Glutamatergic neuron (in vitro differentiated cells): Measurements from ENCODE around the gene CEMIP. TPM values are rescaled to one million over a fixed set of nuclear protein-coding genes. Genes with fewer than 3 reads are reported as not detected.

ENCODE experiments used
- DNase-seq: peaks from one replicate; pipeline ENCODE4 v3.0.0; 2022
- H3K27ac Mint-ChIP-seq: one replicate; pipeline ENCODE4 v1.8.0; 2020; ENCODE audit warnings: mild to moderate bottlenecking, mixed read lengths, inconsistent platforms; ENCODE audit not compliant: unreplicated experiment
- H3K27me3 Mint-ChIP-seq: one replicate; pipeline ENCODE4 v1.8.0; 2020; ENCODE audit warnings: mild to moderate bottlenecking, moderate library complexity, mixed read lengths, inconsistent platforms; ENCODE audit not compliant: unreplicated experiment
- H3K36me3 Mint-ChIP-seq: one replicate; pipeline ENCODE4 v1.8.0; 2020; ENCODE audit warnings: mild to moderate bottlenecking, mixed read lengths, inconsistent platforms; ENCODE audit not compliant: unreplicated experiment
- H3K4me1 Mint-ChIP-seq: one replicate; pipeline ENCODE4 v1.8.0; 2020; ENCODE audit warnings: mild to moderate bottlenecking, low read depth, mixed read lengths, inconsistent platforms; ENCODE audit not compliant: unreplicated experiment
- H3K4me3 Mint-ChIP-seq: one replicate; pipeline ENCODE4 v1.8.0; 2020; ENCODE audit warnings: mild to moderate bottlenecking, mixed read lengths, inconsistent platforms; ENCODE audit not compliant: unreplicated experiment
- H3K9me3 Mint-ChIP-seq: one replicate; pipeline ENCODE4 v1.8.0; 2020; ENCODE audit warnings: mild to moderate bottlenecking, moderate library complexity, mixed read lengths, inconsistent platforms; ENCODE audit not compliant: unreplicated experiment
- total RNA-seq: library from RNA; stranded (reverse); fragmentation: NEBNext Ultra II Directional; extraction: Animal tissue kit (Norgen Biotek cat#: 25700); gene quantifications from one replicate; pipeline ENCODE4 v1.2.1, GENCODE V29; 2021; ENCODE audit not compliant: unreplicated experiment
- TF ChIP-seq, protein P1 (sequence below): fragments of 200-600 bp; sonication (generic); IDR thresholded peaks from one replicate; pipeline ENCODE4 v1.5.0; 2021; ENCODE audit not compliant: partially characterized antibody, unreplicated experiment

Gene CEMIP
- total RNA-seq, 1 donor from 2014 or later: 0.25 TPM

GRCh38 chr15:80996247-80996646 is 217.1 kb downstream of the CEMIP start:
- H3K4me1 Mint-ChIP-seq: peaks cover 9% of the 10 kb centered on the region
- H3K4me3 Mint-ChIP-seq: no peak overlapping the region
- peaks cover 5% of the 10 kb centered on the region for H3K27me3 Mint-ChIP-seq
- H3K36me3 Mint-ChIP-seq: no peaks in the 10 kb centered on the region
- no peak overlapping the region for H3K27ac Mint-ChIP-seq
- TF ChIP-seq, protein P1, sequence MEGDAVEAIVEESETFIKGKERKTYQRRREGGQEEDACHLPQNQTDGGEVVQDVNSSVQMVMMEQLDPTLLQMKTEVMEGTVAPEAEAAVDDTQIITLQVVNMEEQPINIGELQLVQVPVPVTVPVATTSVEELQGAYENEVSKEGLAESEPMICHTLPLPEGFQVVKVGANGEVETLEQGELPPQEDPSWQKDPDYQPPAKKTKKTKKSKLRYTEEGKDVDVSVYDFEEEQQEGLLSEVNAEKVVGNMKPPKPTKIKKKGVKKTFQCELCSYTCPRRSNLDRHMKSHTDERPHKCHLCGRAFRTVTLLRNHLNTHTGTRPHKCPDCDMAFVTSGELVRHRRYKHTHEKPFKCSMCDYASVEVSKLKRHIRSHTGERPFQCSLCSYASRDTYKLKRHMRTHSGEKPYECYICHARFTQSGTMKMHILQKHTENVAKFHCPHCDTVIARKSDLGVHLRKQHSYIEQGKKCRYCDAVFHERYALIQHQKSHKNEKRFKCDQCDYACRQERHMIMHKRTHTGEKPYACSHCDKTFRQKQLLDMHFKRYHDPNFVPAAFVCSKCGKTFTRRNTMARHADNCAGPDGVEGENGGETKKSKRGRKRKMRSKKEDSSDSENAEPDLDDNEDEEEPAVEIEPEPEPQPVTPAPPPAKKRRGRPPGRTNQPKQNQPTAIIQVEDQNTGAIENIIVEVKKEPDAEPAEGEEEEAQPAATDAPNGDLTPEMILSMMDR: peak; percentile 45
- peaks cover 8% of the 10 kb centered on the region for H3K9me3 Mint-ChIP-seq
- DNase-seq: no peak

GRCh38 chr15:80997692-80998091 is 218.5 kb downstream of the CEMIP start:
- H3K27ac Mint-ChIP-seq: no peak overlapping the region
- H3K27me3 Mint-ChIP-seq: peaks cover 5% of the 10 kb centered on the region
- no peak overlapping the region for H3K4me3 Mint-ChIP-seq
- TF ChIP-seq, protein P1: no peak
- H3K36me3 Mint-ChIP-seq: no peaks in the 10 kb centered on the region
- no peak for DNase-seq
- H3K4me1 Mint-ChIP-seq: peaks cover 9% of the 10 kb centered on the region
- H3K9me3 Mint-ChIP-seq: peaks cover 8% of the 10 kb centered on the region

GRCh38 chr15:80998251-80998650 is 219.1 kb downstream of the CEMIP start:
- no peaks in the 10 kb centered on the region for H3K36me3 Mint-ChIP-seq
- no peak overlapping the region for H3K27ac Mint-ChIP-seq
- DNase-seq: no peak
- TF ChIP-seq, protein P1: no peak
- peaks cover 8% of the 10 kb centered on the region for H3K9me3 Mint-ChIP-seq
- H3K4me1 Mint-ChIP-seq: peaks cover 9% of the 10 kb centered on the region
- H3K27me3 Mint-ChIP-seq: peaks cover 5% of the 10 kb centered on the region
- no peak overlapping the region for H3K4me3 Mint-ChIP-seq

GRCh38 chr15:80999623-81000036 is 220.5 kb downstream of the CEMIP start:
- H3K4me3 Mint-ChIP-seq: peak overlapping the region; percentile 92

DNA sequence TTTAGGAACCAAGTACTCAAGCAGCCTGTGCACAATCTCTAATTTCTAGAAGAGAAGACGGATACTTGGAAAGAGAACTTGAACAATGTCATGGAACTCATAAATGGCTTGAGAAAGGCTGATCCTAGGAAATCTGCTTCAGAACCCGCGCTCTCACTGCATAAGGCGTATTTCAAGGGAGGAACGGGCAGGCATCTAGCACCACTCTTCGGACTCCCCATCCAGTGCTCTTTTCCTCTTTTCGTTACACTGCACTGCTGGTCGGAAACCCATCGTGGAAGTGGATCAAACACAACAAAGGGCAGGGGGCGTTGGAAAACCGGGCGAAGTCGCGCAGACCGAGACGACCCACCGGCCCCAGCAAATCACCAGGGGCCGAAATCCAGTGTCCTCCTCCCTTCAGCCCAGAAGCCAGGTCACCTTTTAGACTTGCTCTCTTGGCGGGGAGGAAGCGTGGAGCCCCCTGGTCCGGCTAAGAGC is 221.0 kb downstream of the CEMIP start:
- DNase-seq: no peak
- H3K9me3 Mint-ChIP-seq: peaks cover 8% of the 10 kb centered on the region
- TF ChIP-seq, protein P1: no peak
- peak overlapping the region; percentile 92 for H3K4me3 Mint-ChIP-seq
- H3K4me1 Mint-ChIP-seq: peaks cover 10% of the 10 kb centered on the region
- H3K36me3 Mint-ChIP-seq: no peaks in the 10 kb centered on the region
- peak overlapping the region; percentile 98 for H3K27ac Mint-ChIP-seq
- H3K27me3 Mint-ChIP-seq: peaks cover 5% of the 10 kb centered on the region

More at GRCh38 chr15:80999623-81000036, 220.5 kb downstream of the CEMIP start:
- TF ChIP-seq, protein P1: no peak
- Mint-ChIP-seq H3K4me1 (peaks cover 9% of the 10 kb centered on the region), H3K36me3 (no peaks in the 10 kb centered on the region), H3K9me3 (peaks cover 8% of the 10 kb centered on the region), H3K27me3 (peaks cover 5% of the 10 kb centered on the region), H3K27ac (peak overlapping the region; percentile 98)
- DNase-seq: no peak
